SK-N-SH (cell line): ENCODE data around the gene ARPC4.

ENCODE experiments used
- ELF1 ChIP-seq: IDR thresholded peaks from 2 replicates; pipeline ENCODE4 v1.4.0; 2012
- TAF1 ChIP-seq: IDR thresholded peaks from 2 replicates; pipeline ENCODE4 v1.6.1; 2012; ENCODE audit warnings: low read depth, mild to moderate bottlenecking, low read length, moderate library complexity, borderline replicate concordance
- TF ChIP-seq, protein P1 (sequence below): fragments of 200-600 bp; sonication (generic); IDR thresholded peaks from 2 replicates; pipeline ENCODE4 v1.6.1; 2017; ENCODE audit warnings: antibody characterized with exemption, mild to moderate bottlenecking, moderate library complexity
- TF ChIP-seq, protein P2 (sequence below): IDR thresholded peaks from 2 replicates; pipeline ENCODE4 v1.4.0; 2012; ENCODE audit warnings: low read depth
- TF ChIP-seq, protein P3 (sequence below): IDR thresholded peaks from 2 replicates; pipeline ENCODE4 v1.6.1; 2012; ENCODE audit warnings: mild to moderate bottlenecking, low read depth, low read length, moderate library complexity

GRCh38 chr3:9760779-9761505 lies 31.9 kb upstream of the ARPC4 start:
- TF ChIP-seq, protein P1, sequence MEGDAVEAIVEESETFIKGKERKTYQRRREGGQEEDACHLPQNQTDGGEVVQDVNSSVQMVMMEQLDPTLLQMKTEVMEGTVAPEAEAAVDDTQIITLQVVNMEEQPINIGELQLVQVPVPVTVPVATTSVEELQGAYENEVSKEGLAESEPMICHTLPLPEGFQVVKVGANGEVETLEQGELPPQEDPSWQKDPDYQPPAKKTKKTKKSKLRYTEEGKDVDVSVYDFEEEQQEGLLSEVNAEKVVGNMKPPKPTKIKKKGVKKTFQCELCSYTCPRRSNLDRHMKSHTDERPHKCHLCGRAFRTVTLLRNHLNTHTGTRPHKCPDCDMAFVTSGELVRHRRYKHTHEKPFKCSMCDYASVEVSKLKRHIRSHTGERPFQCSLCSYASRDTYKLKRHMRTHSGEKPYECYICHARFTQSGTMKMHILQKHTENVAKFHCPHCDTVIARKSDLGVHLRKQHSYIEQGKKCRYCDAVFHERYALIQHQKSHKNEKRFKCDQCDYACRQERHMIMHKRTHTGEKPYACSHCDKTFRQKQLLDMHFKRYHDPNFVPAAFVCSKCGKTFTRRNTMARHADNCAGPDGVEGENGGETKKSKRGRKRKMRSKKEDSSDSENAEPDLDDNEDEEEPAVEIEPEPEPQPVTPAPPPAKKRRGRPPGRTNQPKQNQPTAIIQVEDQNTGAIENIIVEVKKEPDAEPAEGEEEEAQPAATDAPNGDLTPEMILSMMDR, result no peak
- TF ChIP-seq, protein P2, sequence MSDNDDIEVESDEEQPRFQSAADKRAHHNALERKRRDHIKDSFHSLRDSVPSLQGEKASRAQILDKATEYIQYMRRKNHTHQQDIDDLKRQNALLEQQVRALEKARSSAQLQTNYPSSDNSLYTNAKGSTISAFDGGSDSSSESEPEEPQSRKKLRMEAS, result no peak
- TF ChIP-seq ELF1, result no peak
- TF ChIP-seq, protein P3, sequence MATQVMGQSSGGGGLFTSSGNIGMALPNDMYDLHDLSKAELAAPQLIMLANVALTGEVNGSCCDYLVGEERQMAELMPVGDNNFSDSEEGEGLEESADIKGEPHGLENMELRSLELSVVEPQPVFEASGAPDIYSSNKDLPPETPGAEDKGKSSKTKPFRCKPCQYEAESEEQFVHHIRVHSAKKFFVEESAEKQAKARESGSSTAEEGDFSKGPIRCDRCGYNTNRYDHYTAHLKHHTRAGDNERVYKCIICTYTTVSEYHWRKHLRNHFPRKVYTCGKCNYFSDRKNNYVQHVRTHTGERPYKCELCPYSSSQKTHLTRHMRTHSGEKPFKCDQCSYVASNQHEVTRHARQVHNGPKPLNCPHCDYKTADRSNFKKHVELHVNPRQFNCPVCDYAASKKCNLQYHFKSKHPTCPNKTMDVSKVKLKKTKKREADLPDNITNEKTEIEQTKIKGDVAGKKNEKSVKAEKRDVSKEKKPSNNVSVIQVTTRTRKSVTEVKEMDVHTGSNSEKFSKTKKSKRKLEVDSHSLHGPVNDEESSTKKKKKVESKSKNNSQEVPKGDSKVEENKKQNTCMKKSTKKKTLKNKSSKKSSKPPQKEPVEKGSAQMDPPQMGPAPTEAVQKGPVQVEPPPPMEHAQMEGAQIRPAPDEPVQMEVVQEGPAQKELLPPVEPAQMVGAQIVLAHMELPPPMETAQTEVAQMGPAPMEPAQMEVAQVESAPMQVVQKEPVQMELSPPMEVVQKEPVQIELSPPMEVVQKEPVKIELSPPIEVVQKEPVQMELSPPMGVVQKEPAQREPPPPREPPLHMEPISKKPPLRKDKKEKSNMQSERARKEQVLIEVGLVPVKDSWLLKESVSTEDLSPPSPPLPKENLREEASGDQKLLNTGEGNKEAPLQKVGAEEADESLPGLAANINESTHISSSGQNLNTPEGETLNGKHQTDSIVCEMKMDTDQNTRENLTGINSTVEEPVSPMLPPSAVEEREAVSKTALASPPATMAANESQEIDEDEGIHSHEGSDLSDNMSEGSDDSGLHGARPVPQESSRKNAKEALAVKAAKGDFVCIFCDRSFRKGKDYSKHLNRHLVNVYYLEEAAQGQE, result no peak
- no peak for TF ChIP-seq TAF1
